RWPE1 (cell line): Measurements from ENCODE around the gene USP31.

Source experiments
- CTCF ChIA-PET: fragments of 350-600 bp; sonication (Branson Sonifier 250); formaldehyde crosslinking; extraction: SDS; loops from one replicate; lab custom pipeline; 2021; lab: Yijun Ruan, JAX
- POLR2A ChIA-PET: fragments of 400-600 bp; formaldehyde crosslinking; extraction: SDS; loops from one replicate; lab custom pipeline; 2020; ENCODE audit warnings: antibody characterized with exemption; ENCODE audit not compliant: low non-redundant PET; lab: Yijun Ruan, JAX
- DNase-seq: peaks from one replicate; pipeline ENCODE4 v3.0.0; 2012; ENCODE audit warnings: low spot score
- H3K27ac ChIP-seq: fragments of 450-650 bp; 2 replicates; pipeline ENCODE4 v1.5.1; 2017
- CTCF ChIP-seq: fragments of 450-650 bp; conservative IDR thresholded peaks from 2 replicates; pipeline ENCODE4 v1.5.1; 2017; ENCODE audit warnings: low read depth, mild to moderate bottlenecking

The USP31 gene, protein sequence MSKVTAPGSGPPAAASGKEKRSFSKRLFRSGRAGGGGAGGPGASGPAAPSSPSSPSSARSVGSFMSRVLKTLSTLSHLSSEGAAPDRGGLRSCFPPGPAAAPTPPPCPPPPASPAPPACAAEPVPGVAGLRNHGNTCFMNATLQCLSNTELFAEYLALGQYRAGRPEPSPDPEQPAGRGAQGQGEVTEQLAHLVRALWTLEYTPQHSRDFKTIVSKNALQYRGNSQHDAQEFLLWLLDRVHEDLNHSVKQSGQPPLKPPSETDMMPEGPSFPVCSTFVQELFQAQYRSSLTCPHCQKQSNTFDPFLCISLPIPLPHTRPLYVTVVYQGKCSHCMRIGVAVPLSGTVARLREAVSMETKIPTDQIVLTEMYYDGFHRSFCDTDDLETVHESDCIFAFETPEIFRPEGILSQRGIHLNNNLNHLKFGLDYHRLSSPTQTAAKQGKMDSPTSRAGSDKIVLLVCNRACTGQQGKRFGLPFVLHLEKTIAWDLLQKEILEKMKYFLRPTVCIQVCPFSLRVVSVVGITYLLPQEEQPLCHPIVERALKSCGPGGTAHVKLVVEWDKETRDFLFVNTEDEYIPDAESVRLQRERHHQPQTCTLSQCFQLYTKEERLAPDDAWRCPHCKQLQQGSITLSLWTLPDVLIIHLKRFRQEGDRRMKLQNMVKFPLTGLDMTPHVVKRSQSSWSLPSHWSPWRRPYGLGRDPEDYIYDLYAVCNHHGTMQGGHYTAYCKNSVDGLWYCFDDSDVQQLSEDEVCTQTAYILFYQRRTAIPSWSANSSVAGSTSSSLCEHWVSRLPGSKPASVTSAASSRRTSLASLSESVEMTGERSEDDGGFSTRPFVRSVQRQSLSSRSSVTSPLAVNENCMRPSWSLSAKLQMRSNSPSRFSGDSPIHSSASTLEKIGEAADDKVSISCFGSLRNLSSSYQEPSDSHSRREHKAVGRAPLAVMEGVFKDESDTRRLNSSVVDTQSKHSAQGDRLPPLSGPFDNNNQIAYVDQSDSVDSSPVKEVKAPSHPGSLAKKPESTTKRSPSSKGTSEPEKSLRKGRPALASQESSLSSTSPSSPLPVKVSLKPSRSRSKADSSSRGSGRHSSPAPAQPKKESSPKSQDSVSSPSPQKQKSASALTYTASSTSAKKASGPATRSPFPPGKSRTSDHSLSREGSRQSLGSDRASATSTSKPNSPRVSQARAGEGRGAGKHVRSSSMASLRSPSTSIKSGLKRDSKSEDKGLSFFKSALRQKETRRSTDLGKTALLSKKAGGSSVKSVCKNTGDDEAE (N-terminal part only)

GRCh38 chr16:23149267-23149992 is at the start of gene USP31:
Gene USP31 (minus strand): TSS chr16:23149452. CDS start chr16:23149270, 182 bp downstream.
- ChIA-PET POLR2A (no interaction called here), CTCF (no interaction called here)
- TF ChIP-seq CTCF = no peak
- DNase-seq = peak; percentile 88
- H3K27ac ChIP-seq = peak within 1 kb of the TSS; percentile 97

DNA sequence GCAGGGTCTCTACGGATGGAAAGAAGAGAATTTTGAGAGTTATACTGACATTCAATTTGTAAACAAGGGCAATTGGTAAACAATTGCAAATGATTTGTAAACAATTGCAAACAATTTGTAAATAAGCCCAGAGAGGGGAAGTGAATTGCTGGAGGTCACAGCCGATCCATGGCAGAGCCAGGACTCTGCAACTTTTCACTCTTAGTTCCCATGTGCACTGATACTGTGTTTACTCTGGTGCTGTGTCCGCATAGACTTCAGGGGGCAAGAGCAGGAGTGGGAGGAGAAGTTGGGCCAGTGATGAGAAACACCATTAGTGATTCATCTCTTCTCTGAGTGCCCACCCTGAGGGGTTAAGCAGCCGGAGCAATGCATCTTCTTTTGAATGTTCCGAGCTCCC is 47.3 kb upstream of the USP31 start:
- ChIA-PET CTCF (interaction anchor here (0.9 kb wide), 1 partner anchor 51 kb away, joined by 3 read pairs; no protein-coding TSS in a partner anchor), POLR2A (no interaction called here)
- H3K27ac ChIP-seq = no peak overlapping the region
- DNase-seq = no peak
- TF ChIP-seq CTCF = no peak

DNA sequence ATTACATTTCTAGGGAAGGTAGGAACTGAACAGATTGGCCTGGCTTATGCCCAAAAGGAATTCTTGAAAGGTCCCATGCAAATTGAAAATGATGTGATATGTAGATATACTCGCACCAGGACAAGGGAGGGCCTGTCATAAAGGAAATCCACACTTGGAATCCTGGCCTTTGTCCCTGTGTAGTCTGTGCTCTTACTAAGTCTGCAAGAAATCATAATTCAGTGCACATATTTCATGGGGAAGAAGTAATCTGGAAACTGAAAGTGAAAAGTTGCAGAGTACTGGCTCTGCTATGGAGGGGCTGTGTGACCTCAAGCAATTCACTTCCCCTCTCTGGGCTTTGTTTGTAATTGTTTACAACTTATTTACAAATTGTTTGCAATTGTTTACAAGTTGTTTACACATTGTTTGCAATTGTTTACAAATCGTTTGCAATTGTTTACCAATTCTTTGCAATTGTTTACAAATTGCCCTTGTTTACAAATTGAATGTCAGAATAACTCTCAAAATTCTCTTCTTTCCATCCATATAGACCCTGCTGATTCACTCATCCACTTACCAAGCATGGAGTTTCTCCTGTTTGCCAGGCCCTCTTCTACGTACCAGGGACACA is 46.2 kb upstream of the USP31 start:
- POLR2A ChIA-PET = no interaction called here
- DNase-seq = no peak
- CTCF ChIA-PET = no interaction called here
- no peak overlapping the region for H3K27ac ChIP-seq
- no peak for TF ChIP-seq CTCF

- POLR2A ChIA-PET = no interaction called here
- TF ChIP-seq CTCF = no peak
- DNase-seq = no peak
- H3K27ac ChIP-seq = no peak overlapping the region
- CTCF ChIA-PET = no interaction called here
Observed at GRCh38 chr16:23194497-23195221, 45.4 kb upstream of the USP31 start.

DNA sequence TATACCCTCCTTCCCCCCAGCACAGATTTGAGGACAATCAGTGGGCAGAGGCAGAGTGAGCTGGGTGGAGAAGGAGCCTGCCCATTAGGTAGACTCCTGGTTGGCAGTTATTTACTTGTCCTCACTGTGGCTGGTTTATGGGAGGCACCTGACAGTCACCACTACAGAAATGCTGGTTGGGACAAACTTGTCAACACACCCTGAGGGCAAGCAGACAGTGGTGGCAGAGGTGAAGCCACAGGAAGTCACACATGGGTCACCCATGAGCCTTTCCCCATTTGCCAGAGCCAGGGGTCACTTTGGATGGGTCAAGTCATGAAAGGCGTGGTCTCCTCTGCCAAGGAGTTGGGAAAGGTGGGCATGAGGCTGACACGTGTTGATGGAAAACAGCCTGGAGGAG is 39.7 kb upstream of the USP31 start:
- H3K27ac ChIP-seq = no peak overlapping the region
- DNase-seq = no peak
- CTCF ChIA-PET = no interaction called here
- no peak for TF ChIP-seq CTCF
- POLR2A ChIA-PET = no interaction called here
